ENCODE data around the gene KRT84. TPM values are rescaled to one million over a fixed set of nuclear protein-coding genes. Genes with fewer than 3 reads are reported as not detected.

Gene KRT84
- total and polyA plus RNA-seq, 2 of the 4 experiments (the other 2 are of a cell fraction) = not detected

- POLR2A ChIA-PET (ENCODE audit: unreplicated experiment) = no interaction called here
These were observed 15.6 kb downstream of the KRT84 start for GRCh38 chr12:52369809-52370208.

More at GRCh38 chr12:52369809-52370208, 15.6 kb downstream of the KRT84 start:
- Histone ChIP-seq H3K18ac (ENCODE audit: low read depth, low read length) (no peak overlapping the region), H3K9ac (ENCODE audit: low read depth, low read length) (no peak overlapping the region), H2BK120ac (ENCODE audit: low read depth, low read length) (no peak overlapping the region), H2BK20ac (ENCODE audit: low read depth, low read length) (no peak overlapping the region), H3K79me1 (ENCODE audit: low read depth in 1 of 2, low read length in 2 of 2) (no peaks in the 10 kb centered on the region), H4K20me1 (ENCODE audit: insufficient read depth, low read length) (no peaks in the 10 kb centered on the region), H3K36me3 (ENCODE audit: control insufficient read depth, insufficient read depth, low read length) (no peaks in the 10 kb centered on the region), H2AK9ac (replicated peaks; ENCODE audit: low read depth, low read length, poor library complexity) (no peak overlapping the region), H3K23ac (ENCODE audit: low read depth, low read length) (no peak overlapping the region), H3K9me1 (ENCODE audit: insufficient read depth, low read length) (peaks cover 3% of the 10 kb centered on the region; the same call in 1 of the 2 replicates), H3K4me1 (ENCODE audit: control insufficient read depth, insufficient read depth, low read length) (no peaks in the 10 kb centered on the region), H3K27ac (ENCODE audit: insufficient read depth, low read length) (no peak overlapping the region), H4K8ac (ENCODE audit: low read depth in 2 of 2, low read length in 2 of 2) (no peak overlapping the region), H3K27me3 (ENCODE audit: control insufficient read depth, insufficient read depth, low read length) (peaks cover 47% of the 10 kb centered on the region), H2BK15ac (ENCODE audit: low read depth, low read length) (no peak overlapping the region), H3K4ac (ENCODE audit: low read depth, low read length) (no peak overlapping the region), H3K14ac (replicated peaks; ENCODE audit: low read depth, low read length) (no peak overlapping the region), H2AFZ (replicated peaks; ENCODE audit: low read length, poor library complexity) (no peak overlapping the region), H2BK5ac (ENCODE audit: low read depth, low read length, poor library complexity, severe bottlenecking) (no peak overlapping the region), H2AK5ac (ENCODE audit: low read depth, low read length) (no peak overlapping the region), H4K5ac (ENCODE audit: low read depth, low read length) (no peak overlapping the region), H3K4me3 (ENCODE audit: insufficient read depth, low read depth, low read length) (no peak overlapping the region), H3K56ac (ENCODE audit: extremely low read depth, insufficient read depth, low read length) (no peak overlapping the region), H4K91ac (ENCODE audit: insufficient read depth, low read depth, low read length) (no peak overlapping the region), H3K9me3 (ENCODE audit: control insufficient read depth, insufficient read depth, low read length) (no peaks in the 10 kb centered on the region), H3K4me2 (ENCODE audit: low read depth, low read length) (no peak overlapping the region)
- WGBS, 2 experiments (ENCODE audit: extremely low coverage in 2 of 2, insufficient read length in 1 of 2) = no CpG with 5 or more reads among the region's 6 CpGs
- intact Hi-C loops (cut with micrococcal nuclease) = loop anchor here (5.0 kb wide), 1 partner anchor 612 kb away; no protein-coding TSS in a partner anchor
- in situ Hi-C loops (cut with MboI; ENCODE audit: low sequenced_read_pairs) = loop anchor here (5.0 to 10.0 kb wide), 2 partner anchors 507 to 615 kb away; no protein-coding TSS in a partner anchor
- TF ChIP-seq POLR2A (IDR thresholded peaks at IDR 0.05; ENCODE audit: low read depth, low read length) (no peak), MAZ (IDR thresholded peaks at IDR 0.05; ENCODE audit: borderline replicate concordance, low read depth, low read length) (no peak), ELK1 (IDR thresholded peaks at IDR 0.05; ENCODE audit: borderline replicate concordance, low read depth, low read length) (no peak), CHD1 (IDR thresholded peaks at IDR 0.05; ENCODE audit: low read depth, low read length) (no peak), RFX5 (IDR thresholded peaks at IDR 0.05; ENCODE audit: low read depth, low read length) (no peak), RAD21 (IDR thresholded peaks at IDR 0.05; ENCODE audit: low read length) (no peak), RCOR1 (IDR thresholded peaks at IDR 0.05; ENCODE audit: insufficient replicate concordance, low read length) (no peak), FOS (IDR thresholded peaks at IDR 0.05; ENCODE audit: low read depth, low read length) (no peak), CEBPB (IDR thresholded peaks at IDR 0.05; ENCODE audit: low read depth, low read length) (no peak), BHLHE40 (IDR thresholded peaks at IDR 0.05; ENCODE audit: low read depth, low read length) (no peak), NFE2L2 (IDR thresholded peaks at IDR 0.05; ENCODE audit: low read depth, low read length) (no peak), MXI1 (IDR thresholded peaks at IDR 0.05; ENCODE audit: borderline replicate concordance, low read depth, low read length) (no peak), USF2 (IDR thresholded peaks at IDR 0.05; ENCODE audit: low read depth, low read length) (no peak), SMC3 (IDR thresholded peaks at IDR 0.05; ENCODE audit: low read depth, low read length) (no peak), MAFK (IDR thresholded peaks at IDR 0.05; ENCODE audit: low read depth, low read length) (no peak), CTCF (conservative IDR thresholded peaks at IDR 0.05; ENCODE audit: low read depth, low read length) (no peak)
- CTCF ChIA-PET = no interaction called here
- BruUV-seq (replicated peaks) = no TSS peak
- DNase-seq (no peak), ATAC-seq (ENCODE audit: low read depth) (no peak)
- dilution Hi-C loops (cut with HindIII; ENCODE audit: low sequenced_read_pairs, unreplicated experiment) = no loop called here
